Neural progenitor cell (in vitro differentiated cells): ENCODE results near the gene PLOD1. TPM values are rescaled to one million over a fixed set of nuclear protein-coding genes. Genes with fewer than 3 reads are reported as not detected.
"Not testable (repeated sequence)": the region's sequence is repeated elsewhere in the genome, so short reads cannot be mapped to it uniquely, and the experiment has no call there.

Experiments
- DNase-seq: peaks from one replicate; pipeline ENCODE4 v3.0.0-alpha.2; 2016; ENCODE audit warnings: low spot score
- H2AFZ ChIP-seq: fragments of 200-600 bp; sonication (generic); replicated peaks from 2 replicates; pipeline ENCODE4 v1.6.1; 2016; ENCODE audit warnings: antibody characterized with exemption
- H3F3A ChIP-seq: fragments of 200-600 bp; sonication (generic); 2 replicates; pipeline ENCODE4 v1.6.1; 2016; ENCODE audit warnings: antibody characterized with exemption, low read depth
- H3K27ac ChIP-seq: fragments of 200-600 bp; sonication (generic); 2 replicates; pipeline ENCODE4 v1.5.1; 2016; ENCODE audit warnings: mild to moderate bottlenecking
- H3K27me3 ChIP-seq: fragments of 200-600 bp; sonication (generic); 2 replicates; pipeline ENCODE4 v1.6.1; 2016; ENCODE audit warnings: mild to moderate bottlenecking, moderate library complexity
- H3K36me3 ChIP-seq: fragments of 200-600 bp; sonication (generic); 2 replicates; pipeline ENCODE4 v1.5.1; 2016
- H3K4me1 ChIP-seq: fragments of 200-600 bp; sonication (generic); 2 replicates; pipeline ENCODE4 v1.6.1; 2016; ENCODE audit warnings: mixed run types
- H3K4me2 ChIP-seq: fragments of 200-600 bp; sonication (generic); 2 replicates; pipeline ENCODE4 v1.6.1; 2016
- H3K4me3 ChIP-seq: fragments of 200-600 bp; sonication (generic); 2 replicates; pipeline ENCODE4 v1.5.1; 2016
- H3K79me2 ChIP-seq: fragments of 200-600 bp; sonication (generic); 2 replicates; pipeline ENCODE4 v1.6.1; 2016; ENCODE audit warnings: low read depth
- H3K9ac ChIP-seq: fragments of 200-600 bp; sonication (generic); 2 replicates; pipeline ENCODE4 v1.6.1; 2016
- H3K9me3 ChIP-seq: fragments of 200-600 bp; sonication (generic); 2 replicates; pipeline ENCODE4 v1.5.1; 2016; ENCODE audit warnings: low read depth
- H4K20me1 ChIP-seq: fragments of 200-600 bp; sonication (generic); 2 replicates; pipeline ENCODE4 v1.6.1; 2016; ENCODE audit warnings: low read depth
- H3K27ac Mint-ChIP-seq: 3 replicates; pipeline ENCODE4 v1.8.0; 2021; ENCODE audit warnings: mixed read lengths
- H3K27me3 Mint-ChIP-seq: 2 replicates; pipeline ENCODE4 v1.8.0; 2022; ENCODE audit warnings: low read depth, mild to moderate bottlenecking, inconsistent platforms, moderate library complexity, mixed read lengths; ENCODE audit not compliant: insufficient read depth
- H3K36me3 Mint-ChIP-seq: 3 replicates; pipeline ENCODE4 v1.8.0; 2021; ENCODE audit warnings: mixed read lengths
- H3K4me1 Mint-ChIP-seq: 3 replicates; pipeline ENCODE4 v1.8.0; 2021; ENCODE audit warnings: mixed read lengths
- H3K4me3 Mint-ChIP-seq: 3 replicates; pipeline ENCODE4 v1.8.0; 2021; ENCODE audit warnings: mild to moderate bottlenecking, moderate library complexity, mixed read lengths
- H3K9me3 Mint-ChIP-seq: 3 replicates; pipeline ENCODE4 v1.8.0; 2020; ENCODE audit warnings: mixed read lengths
- EZH2 ChIP-seq: fragments of 200-600 bp; sonication (generic); IDR thresholded peaks from 2 replicates; pipeline ENCODE4 v1.6.1; 2017; ENCODE audit warnings: antibody characterized with exemption, mild to moderate bottlenecking, moderate library complexity
- EZH2phosphoT487 ChIP-seq: fragments of 200-600 bp; sonication (generic); IDR thresholded peaks from 2 replicates; pipeline ENCODE4 v1.6.1; 2017; ENCODE audit warnings: antibody characterized with exemption
- total RNA-seq: library from RNA; depleted of rRNA; stranded (reverse); fragments of >200 nt; gene quantifications from 2 replicates; pipeline ENCODE4 v1.2.3, GENCODE V29; 2015; ENCODE audit warnings: low replicate concordance
- TF ChIP-seq, protein P1 (sequence below): fragments of 200-600 bp; sonication (generic); IDR thresholded peaks from 2 replicates; pipeline ENCODE4 v1.5.1; 2017; ENCODE audit warnings: antibody characterized with exemption, mild to moderate bottlenecking

The PLOD1 gene
- total RNA-seq, 1 donor from 2014 or later: 27.2 TPM

DNA sequence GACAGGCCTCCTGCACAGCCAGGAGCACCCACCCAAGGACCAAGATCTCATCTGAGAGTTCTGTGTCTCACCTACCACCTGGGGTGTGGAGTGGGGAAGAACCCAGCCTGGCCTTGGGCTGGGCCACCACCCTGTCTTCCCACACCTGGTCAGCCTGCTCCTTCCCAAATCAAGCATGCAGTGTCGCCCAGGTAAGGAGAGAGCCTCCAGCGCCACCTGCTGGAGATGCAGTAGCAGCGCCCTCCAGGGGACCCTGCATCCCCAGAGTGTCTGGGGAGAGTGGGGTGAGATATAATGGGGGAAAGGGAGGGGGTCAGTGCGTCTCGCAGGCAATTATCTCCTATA, 40.6 kb upstream of the PLOD1 start:
- peaks cover 5% of the 10 kb centered on the region for H3K27me3 Mint-ChIP-seq
- TF ChIP-seq EZH2phosphoT487: no peak
- TF ChIP-seq, protein P1, sequence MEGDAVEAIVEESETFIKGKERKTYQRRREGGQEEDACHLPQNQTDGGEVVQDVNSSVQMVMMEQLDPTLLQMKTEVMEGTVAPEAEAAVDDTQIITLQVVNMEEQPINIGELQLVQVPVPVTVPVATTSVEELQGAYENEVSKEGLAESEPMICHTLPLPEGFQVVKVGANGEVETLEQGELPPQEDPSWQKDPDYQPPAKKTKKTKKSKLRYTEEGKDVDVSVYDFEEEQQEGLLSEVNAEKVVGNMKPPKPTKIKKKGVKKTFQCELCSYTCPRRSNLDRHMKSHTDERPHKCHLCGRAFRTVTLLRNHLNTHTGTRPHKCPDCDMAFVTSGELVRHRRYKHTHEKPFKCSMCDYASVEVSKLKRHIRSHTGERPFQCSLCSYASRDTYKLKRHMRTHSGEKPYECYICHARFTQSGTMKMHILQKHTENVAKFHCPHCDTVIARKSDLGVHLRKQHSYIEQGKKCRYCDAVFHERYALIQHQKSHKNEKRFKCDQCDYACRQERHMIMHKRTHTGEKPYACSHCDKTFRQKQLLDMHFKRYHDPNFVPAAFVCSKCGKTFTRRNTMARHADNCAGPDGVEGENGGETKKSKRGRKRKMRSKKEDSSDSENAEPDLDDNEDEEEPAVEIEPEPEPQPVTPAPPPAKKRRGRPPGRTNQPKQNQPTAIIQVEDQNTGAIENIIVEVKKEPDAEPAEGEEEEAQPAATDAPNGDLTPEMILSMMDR: peak; percentile 92
- no peak overlapping the region for H3K4me3 Mint-ChIP-seq
- H3K36me3 Mint-ChIP-seq: no peaks in the 10 kb centered on the region
- Histone ChIP-seq H3K27ac (no peak overlapping the region), H3K9me3 (no peaks in the 10 kb centered on the region), H3K9ac (no peak overlapping the region), H3K4me1 (no peaks in the 10 kb centered on the region), H3K79me2 (no peaks in the 10 kb centered on the region), H4K20me1 (peaks cover 3% of the 10 kb centered on the region), H3K36me3 (no peaks in the 10 kb centered on the region), H3K27me3 (peaks cover 10% of the 10 kb centered on the region), H3F3A (no peaks in the 10 kb centered on the region), H3K4me3 (no peak overlapping the region), H3K4me2 (no peak overlapping the region), H2AFZ (no peak overlapping the region)
- no peaks in the 10 kb centered on the region for H3K9me3 Mint-ChIP-seq
- H3K27ac Mint-ChIP-seq: no peak overlapping the region
- peak; percentile 77 for DNase-seq
- H3K4me1 Mint-ChIP-seq: no peaks in the 10 kb centered on the region

DNA sequence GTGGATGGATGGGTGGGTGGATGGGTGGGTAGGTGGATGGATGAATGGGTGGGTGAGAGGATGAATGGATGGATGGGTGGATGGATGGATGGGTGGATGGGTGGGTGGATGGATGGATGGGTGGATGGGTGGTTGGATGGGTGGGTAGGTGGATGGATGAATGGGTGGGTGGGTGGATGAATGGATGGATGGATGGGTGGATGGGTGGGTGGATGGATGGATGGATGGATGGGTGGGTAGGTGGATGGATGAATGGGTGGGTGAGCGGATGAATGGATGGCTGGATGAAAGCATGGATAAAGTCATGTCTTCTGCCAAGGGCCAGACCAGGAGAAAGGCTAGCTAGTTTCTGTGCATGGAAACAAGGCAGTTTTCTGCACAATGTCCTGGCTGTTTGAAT, 40.0 kb upstream of the PLOD1 start:
- H3K4me3 Mint-ChIP-seq, H3K9me3 ChIP-seq, H3K4me3 ChIP-seq, H3K4me2 ChIP-seq, H4K20me1 ChIP-seq, H2AFZ ChIP-seq, H3F3A ChIP-seq, H3K9ac ChIP-seq, H3K4me1 Mint-ChIP-seq, H3K27me3 Mint-ChIP-seq, DNase-seq, H3K4me1 ChIP-seq, H3K36me3 ChIP-seq, H3K9me3 Mint-ChIP-seq, H3K79me2 ChIP-seq, H3K27ac Mint-ChIP-seq, H3K36me3 Mint-ChIP-seq, H3K27ac ChIP-seq: not testable (repeated sequence)
- H3K27me3 ChIP-seq: peaks cover 16% of the 10 kb centered on the region

GRCh38 chr1:11898086-11898785, 36.3 kb upstream of the PLOD1 start:
- DNase-seq: no peak
- H3K9ac ChIP-seq: no peak overlapping the region
- no peaks in the 10 kb centered on the region for H3K36me3 ChIP-seq
- H4K20me1 ChIP-seq: peaks cover 9% of the 10 kb centered on the region
- H3K9me3 Mint-ChIP-seq: no peaks in the 10 kb centered on the region
- peaks cover 19% of the 10 kb centered on the region for H3K27me3 ChIP-seq
- H3K27ac Mint-ChIP-seq: no peak overlapping the region
- H2AFZ ChIP-seq: no peak overlapping the region
- H3F3A ChIP-seq: no peaks in the 10 kb centered on the region
- H3K4me1 ChIP-seq: no peaks in the 10 kb centered on the region
- H3K9me3 ChIP-seq: no peaks in the 10 kb centered on the region
- no peaks in the 10 kb centered on the region for H3K4me1 Mint-ChIP-seq
- H3K4me3 ChIP-seq: no peak overlapping the region
- H3K79me2 ChIP-seq: no peaks in the 10 kb centered on the region
- no peak overlapping the region for H3K4me3 Mint-ChIP-seq
- peaks cover 17% of the 10 kb centered on the region for H3K27me3 Mint-ChIP-seq
- H3K4me2 ChIP-seq: no peak overlapping the region
- no peaks in the 10 kb centered on the region for H3K36me3 Mint-ChIP-seq
- H3K27ac ChIP-seq: no peak overlapping the region
- TF ChIP-seq EZH2: no peak
- no peak for TF ChIP-seq EZH2phosphoT487
- TF ChIP-seq, protein P1: no peak

DNA sequence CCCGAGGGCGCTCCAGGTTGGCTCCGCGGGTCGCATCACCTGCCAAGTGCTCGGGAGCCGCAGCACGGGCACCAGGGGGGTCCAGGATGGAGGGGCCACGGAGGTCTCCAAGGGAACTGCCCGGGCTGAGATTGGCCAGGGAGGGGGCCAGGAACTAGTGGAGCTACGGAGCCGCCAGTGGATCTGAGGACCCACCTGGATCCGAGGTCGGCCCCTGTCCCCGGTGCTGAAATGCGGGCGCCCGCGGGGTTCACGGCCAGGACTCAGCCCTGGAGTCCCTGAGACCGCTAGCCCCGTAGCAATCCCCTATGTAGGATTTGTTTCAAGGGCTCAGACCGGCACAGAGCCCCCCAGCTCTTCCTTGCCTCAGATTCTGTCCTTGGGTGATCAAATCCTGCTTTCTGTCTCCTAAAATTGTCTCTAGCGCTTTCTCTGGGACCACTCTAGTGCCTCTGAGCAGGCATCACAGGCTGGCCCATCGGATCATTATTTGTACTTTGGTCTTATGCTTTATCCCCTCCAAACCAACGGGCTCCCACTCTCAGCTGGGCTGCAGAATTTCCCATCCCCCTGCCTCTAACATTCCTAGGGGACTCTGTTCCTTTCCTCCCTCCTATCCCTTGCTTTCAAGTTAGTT, 35.6 kb upstream of the PLOD1 start:
- no peak overlapping the region for H3K4me3 Mint-ChIP-seq
- Histone ChIP-seq H3K27me3 (peaks cover 19% of the 10 kb centered on the region), H3K79me2 (no peaks in the 10 kb centered on the region), H3K9ac (no peak overlapping the region), H3F3A (no peaks in the 10 kb centered on the region), H4K20me1 (peaks cover 9% of the 10 kb centered on the region), H3K9me3 (no peaks in the 10 kb centered on the region), H3K4me3 (no peak overlapping the region), H3K4me1 (no peaks in the 10 kb centered on the region), H3K4me2 (no peak overlapping the region), H3K36me3 (no peaks in the 10 kb centered on the region), H2AFZ (no peak overlapping the region), H3K27ac (no peak overlapping the region)
- H3K27me3 Mint-ChIP-seq: peaks cover 17% of the 10 kb centered on the region
- TF ChIP-seq EZH2phosphoT487 (no peak), EZH2 (no peak)
- H3K27ac Mint-ChIP-seq: no peak overlapping the region
- no peaks in the 10 kb centered on the region for H3K9me3 Mint-ChIP-seq
- peak; percentile 70 for DNase-seq
- no peaks in the 10 kb centered on the region for H3K4me1 Mint-ChIP-seq
- H3K36me3 Mint-ChIP-seq: no peaks in the 10 kb centered on the region

- not testable (repeated sequence) for H4K20me1 ChIP-seq, H3K9me3 Mint-ChIP-seq, H3K4me3 Mint-ChIP-seq, H3K9ac ChIP-seq, H3K4me1 Mint-ChIP-seq, H3K36me3 Mint-ChIP-seq, H3K9me3 ChIP-seq, H3K79me2 ChIP-seq, H3K36me3 ChIP-seq, H3K4me1 ChIP-seq, DNase-seq, H3K27ac ChIP-seq, H3F3A ChIP-seq, H3K27ac Mint-ChIP-seq, H3K4me3 ChIP-seq, H2AFZ ChIP-seq, H3K4me2 ChIP-seq
- peaks cover 17% of the 10 kb centered on the region for H3K27me3 Mint-ChIP-seq
- H3K27me3 ChIP-seq: peaks cover 19% of the 10 kb centered on the region
Observed at GRCh38 chr1:11901446-11901845, 33.1 kb upstream of the PLOD1 start.
